HG03378 (cell line): ENCODE results near the gene TRAF1.
A peak's percentile ranks its signal among the peaks of the same experiment; 100 is the strongest.

Source experiments
- ATAC-seq: cut with Tn5 transposase; IDR thresholded peaks from one replicate; pipeline ENCODE4 v1.9.1; 2021; ENCODE audit warnings: mild to moderate bottlenecking, moderate library complexity; ENCODE audit not compliant: unreplicated experiment

Gene TRAF1

GRCh38 chr9:120941046-120941770, 14.6 kb upstream of the TRAF1 start:
- no peak for ATAC-seq

GRCh38 chr9:120940573-120940972, 14.0 kb upstream of the TRAF1 start:
- ATAC-seq = no peak

- ATAC-seq = no peak
Observed at GRCh38 chr9:120938851-120939250, 12.3 kb upstream of the TRAF1 start.

- ATAC-seq = no peak
Observed at GRCh38 chr9:120937596-120937995, 11.0 kb upstream of the TRAF1 start.

- ATAC-seq = no peak
Observed at GRCh38 chr9:120937127-120937526, 10.5 kb upstream of the TRAF1 start.

- ATAC-seq = no peak
Observed at GRCh38 chr9:120936764-120937122, 10.1 kb upstream of the TRAF1 start.

- peak; percentile 26 for ATAC-seq
Observed at GRCh38 chr9:120936011-120936763, 9.6 kb upstream of the TRAF1 start.

GRCh38 chr9:120935383-120935857, 8.8 kb upstream of the TRAF1 start:
- ATAC-seq = no peak

- no peak for ATAC-seq
Observed at GRCh38 chr9:120934281-120934680, 7.7 kb upstream of the TRAF1 start.

- ATAC-seq = no peak
Observed at GRCh38 chr9:120933310-120934055, 6.9 kb upstream of the TRAF1 start.

- ATAC-seq = no peak
Observed at GRCh38 chr9:120932086-120932823, 5.7 kb upstream of the TRAF1 start.

GRCh38 chr9:120931231-120932085, 4.9 kb upstream of the TRAF1 start:
- peak; percentile 56 for ATAC-seq

GRCh38 chr9:120929229-120929791, 2.7 kb upstream of the TRAF1 start:
- ATAC-seq = no peak

GRCh38 chr9:120928483-120929228, 2.1 kb upstream of the TRAF1 start:
- ATAC-seq = no peak

GRCh38 chr9:120928015-120928482, 1.5 kb upstream of the TRAF1 start:
- no peak for ATAC-seq

- ATAC-seq = no peak
Observed at GRCh38 chr9:120927269-120928014, 846 bp upstream of the TRAF1 start.

- peak; percentile 49 for ATAC-seq
Observed at GRCh38 chr9:120925535-120926396, 830 bp downstream of the TRAF1 start.
